Measurements from ENCODE around the gene RASA3. TPM values are rescaled to one million over a fixed set of nuclear protein-coding genes. Genes with fewer than 3 reads are reported as not detected.

The RASA3 gene
- total and polyA plus RNA-seq, 10 of the 15 experiments (the other 5 are each of a cell fraction or from before 2014, with no cell fraction given): 0.79 to 33.9 (median 17.6) TPM

DNA sequence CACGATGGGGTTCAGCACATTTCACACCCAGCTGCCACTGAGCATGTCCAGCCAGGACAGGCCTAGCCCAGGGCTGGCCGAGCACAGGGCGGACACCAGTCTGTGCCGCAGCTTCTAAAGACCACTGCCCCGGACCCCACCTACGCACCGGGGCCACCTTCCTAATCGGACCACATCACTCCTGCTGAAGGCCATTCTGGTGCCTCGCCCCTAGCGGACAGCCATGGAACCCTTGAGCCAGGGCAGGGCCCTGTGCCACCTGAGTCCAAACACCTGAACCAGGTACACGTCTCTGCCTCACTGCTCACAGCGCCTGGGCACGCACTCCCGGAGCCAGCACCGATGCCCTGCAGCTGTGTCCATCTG, 150.1 kb downstream of the RASA3 start:
- no peak for TF ChIP-seq ESRRA (IDR thresholded peaks at IDR 0.05; ENCODE audit: low read length)
- TF ChIP-seq, protein P1, sequence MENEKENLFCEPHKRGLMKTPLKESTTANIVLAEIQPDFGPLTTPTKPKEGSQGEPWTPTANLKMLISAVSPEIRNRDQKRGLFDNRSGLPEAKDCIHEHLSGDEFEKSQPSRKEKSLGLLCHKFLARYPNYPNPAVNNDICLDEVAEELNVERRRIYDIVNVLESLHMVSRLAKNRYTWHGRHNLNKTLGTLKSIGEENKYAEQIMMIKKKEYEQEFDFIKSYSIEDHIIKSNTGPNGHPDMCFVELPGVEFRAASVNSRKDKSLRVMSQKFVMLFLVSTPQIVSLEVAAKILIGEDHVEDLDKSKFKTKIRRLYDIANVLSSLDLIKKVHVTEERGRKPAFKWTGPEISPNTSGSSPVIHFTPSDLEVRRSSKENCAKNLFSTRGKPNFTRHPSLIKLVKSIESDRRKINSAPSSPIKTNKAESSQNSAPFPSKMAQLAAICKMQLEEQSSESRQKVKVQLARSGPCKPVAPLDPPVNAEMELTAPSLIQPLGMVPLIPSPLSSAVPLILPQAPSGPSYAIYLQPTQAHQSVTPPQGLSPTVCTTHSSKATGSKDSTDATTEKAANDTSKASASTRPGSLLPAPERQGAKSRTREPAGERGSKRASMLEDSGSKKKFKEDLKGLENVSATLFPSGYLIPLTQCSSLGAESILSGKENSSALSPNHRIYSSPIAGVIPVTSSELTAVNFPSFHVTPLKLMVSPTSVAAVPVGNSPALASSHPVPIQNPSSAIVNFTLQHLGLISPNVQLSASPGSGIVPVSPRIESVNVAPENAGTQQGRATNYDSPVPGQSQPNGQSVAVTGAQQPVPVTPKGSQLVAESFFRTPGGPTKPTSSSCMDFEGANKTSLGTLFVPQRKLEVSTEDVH (IDR thresholded peaks at IDR 0.05; ENCODE audit: low read depth, partially characterized antibody): no peak
- no peak for TF ChIP-seq RCOR1 (conservative IDR thresholded peaks at IDR 0.05; ENCODE audit: low read depth, low read length)
- in situ Hi-C loops (cut with MboI) (no loop called here), intact Hi-C loops (cut with micrococcal nuclease; ENCODE audit: unreplicated experiment) (no loop called here)
- RAD21 ChIA-PET (ENCODE audit: unreplicated experiment): no interaction called here
- Histone ChIP-seq H4K20me1 (ENCODE audit: control insufficient read depth, insufficient read depth) (no peaks in the 10 kb centered on the region), H3K4me1 (ENCODE audit: control insufficient read depth, insufficient read depth, low read length) (no peaks in the 10 kb centered on the region), H3K9me3 (replicated peaks; ENCODE audit: control insufficient read depth, insufficient read depth, low read length) (no peaks in the 10 kb centered on the region), H3K79me2 (ENCODE audit: control insufficient read depth, insufficient read depth, low read length) (no peaks in the 10 kb centered on the region), H3K4me2 (ENCODE audit: control insufficient read depth, insufficient read depth) (no peak overlapping the region), H3K9ac (ENCODE audit: control insufficient read depth, insufficient read depth, low read length) (no peak overlapping the region), H3K27ac (ENCODE audit: control insufficient read depth, insufficient read depth) (no peak overlapping the region), H3K4me3 (no peak overlapping the region), H3K36me3 (ENCODE audit: control insufficient read depth in 2 of 2, insufficient read depth in 2 of 2, low read length in 1 of 2) (no peaks in the 10 kb centered on the region), H3K27me3 (replicated peaks in 1 of 2; ENCODE audit: control insufficient read depth in 2 of 2, insufficient read depth in 2 of 2, low read length in 1 of 2) (no peaks in the 10 kb centered on the region), H2AFZ (ENCODE audit: control insufficient read depth, low read depth, low read length) (no peak overlapping the region)
- FAIRE-seq (no peak), DNase-seq (ENCODE audit: low read depth, low spot score) (no peak), ATAC-seq (no peak)
- CTCF ChIA-PET: no interaction called here
- 92% methylated on average over 15 of the region's 15 CpGs for WGBS (ENCODE audit: insufficient coverage, insufficient replicate concordance, low lambda C conversion rate, missing lambda C conversion rate)
- SMC1A ChIA-PET (ENCODE audit: uncharacterized antibody, unreplicated experiment): no interaction called here
- no TSS peak for BruUV-seq (replicated peaks)
- POLR2A ChIA-PET: no interaction called here

DNA sequence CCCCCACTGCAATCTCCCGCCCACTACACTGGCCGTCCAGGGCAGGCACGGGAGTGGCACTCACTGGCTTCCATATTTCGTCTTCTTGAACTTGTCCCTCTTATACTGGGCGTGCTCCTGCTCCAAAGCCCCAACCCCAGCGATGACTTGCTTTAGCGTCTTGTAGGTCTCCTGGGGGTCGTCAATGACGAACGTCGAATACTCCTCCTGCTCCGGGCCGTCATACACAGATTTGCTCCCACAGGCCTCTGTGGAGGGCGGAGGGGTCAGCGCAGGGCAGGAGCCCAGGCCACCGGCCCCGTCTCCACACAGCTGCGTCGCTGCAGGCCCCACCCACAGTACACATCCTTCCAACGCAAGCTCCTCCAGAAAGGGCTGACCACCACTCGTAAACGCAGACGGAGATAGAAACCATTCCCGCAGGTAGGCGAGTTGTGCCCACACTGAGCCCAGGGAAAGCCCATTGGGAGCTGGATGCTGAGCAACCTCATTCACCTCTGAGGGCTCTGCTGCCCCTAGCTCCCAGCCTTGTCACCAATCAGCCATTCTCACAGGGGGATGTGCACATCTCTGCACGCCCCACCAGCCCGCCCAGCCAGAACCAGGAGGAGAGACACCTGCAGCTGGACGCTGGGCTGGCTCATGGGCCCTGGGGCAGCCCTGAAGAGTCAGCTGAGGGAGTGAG, 150.7 kb downstream of the RASA3 start:
- intact Hi-C loops (cut with micrococcal nuclease; ENCODE audit: unreplicated experiment) (no loop called here), in situ Hi-C loops (cut with MboI) (no loop called here)
- no peak overlapping the region for H3K27ac ChIP-seq (ENCODE audit: control insufficient read depth, insufficient read depth)
- no TSS peak for BruUV-seq (replicated peaks)
- H3K27me3 ChIP-seq (replicated peaks in 1 of 2; ENCODE audit: control insufficient read depth in 2 of 2, insufficient read depth in 2 of 2, low read length in 1 of 2): no peaks in the 10 kb centered on the region
- no peak overlapping the region for H3K9ac ChIP-seq (ENCODE audit: control insufficient read depth, insufficient read depth, low read length)
- no peak overlapping the region for H3K4me2 ChIP-seq (ENCODE audit: control insufficient read depth, insufficient read depth)
- H3K4me3 ChIP-seq: no peak overlapping the region
- ChIA-PET CTCF (no interaction called here), RAD21 (ENCODE audit: unreplicated experiment) (no interaction called here), POLR2A (no interaction called here), SMC1A (ENCODE audit: uncharacterized antibody, unreplicated experiment) (no interaction called here)
- WGBS (ENCODE audit: insufficient coverage, insufficient replicate concordance, low lambda C conversion rate, missing lambda C conversion rate): 96% methylated on average over 20 of the region's 28 CpGs
- H4K20me1 ChIP-seq (ENCODE audit: control insufficient read depth, insufficient read depth): no peaks in the 10 kb centered on the region
- H3K79me2 ChIP-seq (ENCODE audit: control insufficient read depth, insufficient read depth, low read length): no peaks in the 10 kb centered on the region
- no peak overlapping the region for H2AFZ ChIP-seq (ENCODE audit: control insufficient read depth, low read depth, low read length)
- H3K9me3 ChIP-seq (replicated peaks; ENCODE audit: control insufficient read depth, insufficient read depth, low read length): no peaks in the 10 kb centered on the region
- no peaks in the 10 kb centered on the region for H3K36me3 ChIP-seq (ENCODE audit: control insufficient read depth in 2 of 2, insufficient read depth in 2 of 2, low read length in 1 of 2)
- no peak for FAIRE-seq
- no peak for DNase-seq (ENCODE audit: low read depth, low spot score)
- no peaks in the 10 kb centered on the region for H3K4me1 ChIP-seq (ENCODE audit: control insufficient read depth, insufficient read depth, low read length)
- ATAC-seq: no peak
- no peak for TF ChIP-seq PAX5 (IDR thresholded peaks at IDR 0.05; ENCODE audit: borderline replicate concordance, low read depth, low read length)
- TF ChIP-seq PAX8 (IDR thresholded peaks at IDR 0.05): no peak
- TF ChIP-seq ZNF207 (IDR thresholded peaks at IDR 0.05; ENCODE audit: borderline replicate concordance): no peak
- no peak for TF ChIP-seq POLR2A (IDR thresholded peaks at IDR 0.05; ENCODE audit: low read depth, low read length)
- no peak for TF ChIP-seq EGR1 (IDR thresholded peaks at IDR 0.05; ENCODE audit: borderline replicate concordance in 1 of 2, low read depth in 2 of 2, low read length in 2 of 2)
- no peak for TF ChIP-seq MYC (IDR thresholded peaks at IDR 0.05; ENCODE audit: insufficient read depth, insufficient read length, insufficient replicate concordance, low read length, severe bottlenecking)
- TF ChIP-seq CBX3 (IDR thresholded peaks at IDR 0.05; ENCODE audit: borderline replicate concordance, low read depth): no peak
- no peak for TF ChIP-seq SUZ12 (IDR thresholded peaks at IDR 0.05; ENCODE audit: unreplicated experiment)
- no peak for TF ChIP-seq ETV6 (conservative IDR thresholded peaks at IDR 0.05 in 1 of 2, IDR thresholded peaks at IDR 0.05 in 1 of 2; ENCODE audit: borderline replicate concordance in 1 of 2, low read depth in 1 of 2)

Data from GM12878 (cell line).